Measurements from ENCODE around the gene ZFC3H1.

- TF ChIP-seq REST (IDR thresholded peaks at IDR 0.05; ENCODE audit: low read depth) (no peak), EZH2phosphoT487 (IDR thresholded peaks at IDR 0.05; ENCODE audit: borderline replicate concordance) (no peak), JUND (IDR thresholded peaks at IDR 0.05) (no peak), ATF3 (IDR thresholded peaks at IDR 0.05) (no peak), POLR2AphosphoS5 (IDR thresholded peaks at IDR 0.05; ENCODE audit: low read depth, low read length) (no peak), CTCF (IDR thresholded peaks at IDR 0.05 in 2 of 3, conservative IDR thresholded peaks at IDR 0.05 in 1 of 3; ENCODE audit: borderline replicate concordance in 1 of 3, insufficient read depth in 1 of 3, low read depth in 2 of 3, low read length in 2 of 3) (no peak), POLR2A (IDR thresholded peaks at IDR 0.05; ENCODE audit: borderline replicate concordance, extremely low read depth, insufficient read depth, insufficient read length) (no peak), SIN3A (IDR thresholded peaks at IDR 0.05; ENCODE audit: low read depth) (no peak; the same call in 1 of the 2 replicates)
Measured at GRCh38 chr12:71685312-71685906, 21.8 kb upstream of the ZFC3H1 start.

Data from HCT116 (cell line).